Skeletal muscle cell (primary cell): ENCODE results near the gene CIB1.
"Not testable (repeated sequence)": the region's sequence is repeated elsewhere in the genome, so short reads cannot be mapped to it uniquely, and the experiment has no call there.

Experiments used
- DNase-seq: peaks from one replicate; pipeline ENCODE4 v3.0.0-alpha.2; 2010; ENCODE audit warnings: low read depth
- H3K4me3 ChIP-seq: 2 replicates; pipeline ENCODE4 v1.5.1; 2011; ENCODE audit warnings: low read depth, mild to moderate bottlenecking, control low read depth, low read length, moderate library complexity

CIB1 gene

GRCh38 chr15:90233387-90234095 lies at the start of gene CIB1:
Gene CIB1, minus strand, starts transcription at chr15:90233941. Its CDS starts 56 bp downstream, at chr15:90233885.
- DNase-seq: peak; percentile 88
- H3K4me3 ChIP-seq: peak within 1 kb of the TSS; percentile 94

GRCh38 chr15:90281637-90282036 lies 47.9 kb upstream of the CIB1 start:
- H3K4me3 ChIP-seq, DNase-seq: not testable (repeated sequence)

GRCh38 chr15:90280743-90281142 lies 47.0 kb upstream of the CIB1 start:
- H3K4me3 ChIP-seq, DNase-seq: not testable (repeated sequence)

- not testable (repeated sequence) for H3K4me3 ChIP-seq, DNase-seq
These were observed 44.7 kb upstream of the CIB1 start for GRCh38 chr15:90278467-90278866.

- no peak overlapping the region for H3K4me3 ChIP-seq
- no peak for DNase-seq
These were observed 37.9 kb upstream of the CIB1 start for GRCh38 chr15:90271459-90272166.

- H3K4me3 ChIP-seq: no peak overlapping the region
- DNase-seq: no peak
These were observed 36.9 kb upstream of the CIB1 start for GRCh38 chr15:90270502-90271150.

- DNase-seq: no peak
- no peak overlapping the region for H3K4me3 ChIP-seq
These were observed 34.7 kb upstream of the CIB1 start for GRCh38 chr15:90268415-90268814.

- peak overlapping the region; percentile 83 for H3K4me3 ChIP-seq
- DNase-seq: no peak
These were observed 32.7 kb upstream of the CIB1 start for GRCh38 chr15:90266485-90266884.

GRCh38 chr15:90266061-90266431 lies 32.3 kb upstream of the CIB1 start:
- no peak for DNase-seq
- H3K4me3 ChIP-seq: peak overlapping the region; percentile 83

- H3K4me3 ChIP-seq: peak within 1 kb of the TSS; percentile 83
- peak; percentile 52 for DNase-seq
These were observed 31.7 kb upstream of the CIB1 start, which contains the start of gene NGRN for GRCh38 chr15:90265271-90266060. Gene NGRN, plus strand, starts transcription at chr15:90265672. Its CDS starts 41 bp downstream, at chr15:90265713.

- peak overlapping the region; percentile 83 for H3K4me3 ChIP-seq
- no peak for DNase-seq
These were observed 30.9 kb upstream of the CIB1 start for GRCh38 chr15:90264671-90265070.

GRCh38 chr15:90262426-90262825 lies 28.7 kb upstream of the CIB1 start:
- DNase-seq: no peak

GRCh38 chr15:90261811-90262210 lies 28.1 kb upstream of the CIB1 start:
- no peak overlapping the region for H3K4me3 ChIP-seq
- DNase-seq: no peak

More at GRCh38 chr15:90262426-90262825, 28.7 kb upstream of the CIB1 start:
- no peak overlapping the region for H3K4me3 ChIP-seq

GRCh38 chr15:90260731-90261130 lies 27.0 kb upstream of the CIB1 start:
- not testable (repeated sequence) for H3K4me3 ChIP-seq, DNase-seq

- DNase-seq: no peak
- no peak overlapping the region for H3K4me3 ChIP-seq
These were observed 25.8 kb upstream of the CIB1 start for GRCh38 chr15:90259524-90259923.

- DNase-seq: no peak
- no peak overlapping the region for H3K4me3 ChIP-seq
These were observed 24.0 kb upstream of the CIB1 start for GRCh38 chr15:90257776-90258175.

GRCh38 chr15:90249203-90249863 lies 15.6 kb upstream of the CIB1 start, which contains the start of gene TTLL13:
Gene TTLL13, plus strand, starts transcription at chr15:90249556. Its CDS starts 1,075 bp downstream, at chr15:90250631.
- peak; percentile 29 for DNase-seq
- peak within 1 kb of the TSS; percentile 70 for H3K4me3 ChIP-seq

- peak overlapping the region; percentile 70 for H3K4me3 ChIP-seq
- DNase-seq: no peak
These were observed 15.1 kb upstream of the CIB1 start for GRCh38 chr15:90248789-90249202.
